HEK293 (cell line): ENCODE data around the gene CD109.
A peak's percentile ranks its signal among the peaks of the same experiment; 100 is the strongest.

Experiments
- CTCF ChIP-seq: fragments of 450-650 bp; formaldehyde crosslinking; IDR thresholded peaks from 2 replicates; pipeline ENCODE4 v1.5.1; 2016; ENCODE audit warnings: missing biosample characterization, missing genetic modification characterization
- KLF1 ChIP-seq: fragments of 450-650 bp; formaldehyde crosslinking; IDR thresholded peaks from 2 replicates; pipeline ENCODE4 v1.5.1; 2016; ENCODE audit warnings: missing biosample characterization, missing genetic modification characterization
- PRDM10 ChIP-seq: fragments of 450-650 bp; formaldehyde crosslinking; IDR thresholded peaks from 2 replicates; pipeline ENCODE4 v1.5.1; 2016; ENCODE audit warnings: missing biosample characterization, missing genetic modification characterization
- PRDM6 ChIP-seq: fragments of 450-650 bp; formaldehyde crosslinking; IDR thresholded peaks from 2 replicates; pipeline ENCODE4 v1.5.1; 2017; ENCODE audit warnings: missing biosample characterization, missing genetic modification characterization
- TCF7L2 ChIP-seq: IDR thresholded peaks from 2 replicates; pipeline ENCODE4 v1.6.1; 2011; ENCODE audit warnings: low read depth, mild to moderate bottlenecking, inconsistent platforms, low read length, moderate library complexity, borderline replicate concordance
- YY1 ChIP-seq: fragments of 450-650 bp; formaldehyde crosslinking; IDR thresholded peaks from 2 replicates; pipeline ENCODE4 v1.5.1; 2018; ENCODE audit warnings: missing biosample characterization, missing genetic modification characterization
- ZBTB1 ChIP-seq: fragments of 450-650 bp; formaldehyde crosslinking; IDR thresholded peaks from 2 replicates; pipeline ENCODE4 v1.5.1; 2016; ENCODE audit warnings: missing biosample characterization, missing genetic modification characterization
- ZBTB49 ChIP-seq: fragments of 450-650 bp; formaldehyde crosslinking; IDR thresholded peaks from 2 replicates; pipeline ENCODE4 v1.5.1; 2016; ENCODE audit warnings: missing biosample characterization, missing genetic modification characterization, low read depth
- ZFP69B ChIP-seq: fragments of 450-650 bp; formaldehyde crosslinking; IDR thresholded peaks from 2 replicates; pipeline ENCODE4 v1.5.1; 2016; ENCODE audit warnings: missing biosample characterization, missing genetic modification characterization
- ZNF121 ChIP-seq: fragments of 450-650 bp; formaldehyde crosslinking; IDR thresholded peaks from 2 replicates; pipeline ENCODE4 v1.5.1; 2016; ENCODE audit warnings: missing biosample characterization, missing genetic modification characterization
- ZNF416 ChIP-seq: fragments of 450-650 bp; formaldehyde crosslinking; IDR thresholded peaks from 2 replicates; pipeline ENCODE4 v1.5.1; 2016; ENCODE audit warnings: missing biosample characterization, missing genetic modification characterization
- ZNF529 ChIP-seq: fragments of 450-650 bp; formaldehyde crosslinking; IDR thresholded peaks from 2 replicates; pipeline ENCODE4 v1.5.1; 2017; ENCODE audit warnings: missing genetic modification characterization, missing biosample characterization; ENCODE audit not compliant: insufficient replicate concordance
- ZNF629 ChIP-seq: fragments of 450-650 bp; formaldehyde crosslinking; IDR thresholded peaks from 2 replicates; pipeline ENCODE4 v1.5.1; 2017; ENCODE audit warnings: missing biosample characterization, missing genetic modification characterization
- ZSCAN18 ChIP-seq: fragments of 450-650 bp; formaldehyde crosslinking; IDR thresholded peaks from 2 replicates; pipeline ENCODE4 v1.5.1; 2016; ENCODE audit warnings: missing biosample characterization, missing genetic modification characterization

GRCh38 chr6:73704260-73704659 lies 8.3 kb downstream of the CD109 start:
- no peak for TF ChIP-seq YY1 (tag by site-specific recombination)
- TF ChIP-seq CTCF (tag by site-specific recombination): no peak
- no peak for TF ChIP-seq ZBTB49 (tag by site-specific recombination)
- no peak for TF ChIP-seq KLF1
- no peak for TF ChIP-seq ZNF529 (tag by site-specific recombination)
- TF ChIP-seq TCF7L2: no peak
- no peak for TF ChIP-seq PRDM6 (tag by site-specific recombination)
- TF ChIP-seq ZBTB1: no peak
- TF ChIP-seq PRDM10: 0 out of 2 replicates have a peak, but pooled peaks have one; percentile 33
- peak; percentile 38; the same call in 1 of the 2 replicates for TF ChIP-seq ZNF629 (tag by site-specific recombination)
- TF ChIP-seq ZSCAN18 (tag by site-specific recombination): no peak
- no peak for TF ChIP-seq ZFP69B (tag by site-specific recombination)
- TF ChIP-seq ZNF121 (tag by site-specific recombination): no peak
- no peak for TF ChIP-seq ZNF416 (tag by site-specific recombination)
